Measurements from ENCODE around the gene EPB41L1. TPM values are rescaled to one million over a fixed set of nuclear protein-coding genes. Genes with fewer than 3 reads are reported as not detected.
A peak's percentile ranks its signal among the peaks of the same experiment; 100 is the strongest.

The EPB41L1 gene
- total RNA-seq, 1 experiment from 2014 or later: 38.7 TPM

DNA sequence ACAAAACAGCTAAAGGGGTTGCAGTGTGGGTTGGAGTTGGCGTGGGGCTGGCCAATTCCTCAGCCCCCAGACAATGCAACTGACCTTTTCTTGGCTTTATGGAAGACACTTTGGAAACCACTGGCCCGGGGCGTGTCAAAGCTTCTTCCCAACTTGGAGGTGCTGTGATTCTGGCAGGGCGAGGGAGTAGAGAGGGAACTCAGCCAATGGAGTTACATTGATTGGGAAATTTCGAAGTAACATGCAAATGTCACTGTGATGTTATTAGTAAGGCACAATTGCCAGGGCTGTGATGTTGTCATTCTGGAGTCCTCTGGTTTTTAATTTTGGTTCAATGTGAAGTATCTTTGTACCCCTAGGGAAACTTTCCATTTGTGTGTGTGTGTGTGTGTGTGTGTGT is 41.5 kb upstream of the EPB41L1 start (continued):
- TF ChIP-seq, protein P1, sequence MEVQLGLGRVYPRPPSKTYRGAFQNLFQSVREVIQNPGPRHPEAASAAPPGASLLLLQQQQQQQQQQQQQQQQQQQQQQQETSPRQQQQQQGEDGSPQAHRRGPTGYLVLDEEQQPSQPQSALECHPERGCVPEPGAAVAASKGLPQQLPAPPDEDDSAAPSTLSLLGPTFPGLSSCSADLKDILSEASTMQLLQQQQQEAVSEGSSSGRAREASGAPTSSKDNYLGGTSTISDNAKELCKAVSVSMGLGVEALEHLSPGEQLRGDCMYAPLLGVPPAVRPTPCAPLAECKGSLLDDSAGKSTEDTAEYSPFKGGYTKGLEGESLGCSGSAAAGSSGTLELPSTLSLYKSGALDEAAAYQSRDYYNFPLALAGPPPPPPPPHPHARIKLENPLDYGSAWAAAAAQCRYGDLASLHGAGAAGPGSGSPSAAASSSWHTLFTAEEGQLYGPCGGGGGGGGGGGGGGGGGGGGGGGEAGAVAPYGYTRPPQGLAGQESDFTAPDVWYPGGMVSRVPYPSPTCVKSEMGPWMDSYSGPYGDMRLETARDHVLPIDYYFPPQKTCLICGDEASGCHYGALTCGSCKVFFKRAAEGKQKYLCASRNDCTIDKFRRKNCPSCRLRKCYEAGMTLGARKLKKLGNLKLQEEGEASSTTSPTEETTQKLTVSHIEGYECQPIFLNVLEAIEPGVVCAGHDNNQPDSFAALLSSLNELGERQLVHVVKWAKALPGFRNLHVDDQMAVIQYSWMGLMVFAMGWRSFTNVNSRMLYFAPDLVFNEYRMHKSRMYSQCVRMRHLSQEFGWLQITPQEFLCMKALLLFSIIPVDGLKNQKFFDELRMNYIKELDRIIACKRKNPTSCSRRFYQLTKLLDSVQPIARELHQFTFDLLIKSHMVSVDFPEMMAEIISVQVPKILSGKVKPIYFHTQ (CRISPR knock-in tag; IDR thresholded peaks at IDR 0.05): no peak
- no peak for TF ChIP-seq ZNF423 (CRISPR knock-in tag; IDR thresholded peaks at IDR 0.05)

DNA sequence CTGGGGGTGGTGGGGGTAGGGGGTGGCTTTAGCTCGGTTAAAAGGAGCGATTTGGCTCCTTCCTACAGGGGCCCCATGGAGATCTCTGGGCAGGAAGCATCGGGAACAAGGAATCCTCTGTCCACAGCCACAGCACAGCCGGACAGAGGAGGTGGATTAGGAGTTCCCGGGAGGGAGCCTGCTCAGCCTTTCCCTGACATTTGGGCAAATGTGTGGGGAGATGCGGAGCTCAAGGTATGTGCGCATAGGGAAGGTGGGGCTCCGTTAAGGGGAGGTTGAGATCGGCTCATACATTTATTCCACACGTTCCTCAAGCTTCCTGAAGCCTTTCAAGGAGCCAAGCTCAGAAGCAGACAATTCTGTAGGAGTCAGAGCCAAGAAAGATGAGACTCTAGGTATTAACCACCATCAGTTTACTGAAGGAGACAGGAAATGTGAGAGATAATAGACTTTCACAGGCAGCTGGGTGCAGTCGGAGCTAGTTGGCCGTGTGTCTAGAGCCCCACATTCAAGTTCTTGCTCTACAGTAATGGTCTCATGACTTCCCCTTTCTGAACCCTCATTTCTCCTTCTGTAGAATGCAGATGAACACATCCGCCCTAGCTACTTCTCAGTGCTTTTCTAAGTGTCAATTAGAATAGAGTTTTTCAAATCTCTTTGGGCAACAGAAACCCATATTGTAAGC is 40.8 kb upstream of the EPB41L1 start:
- Mint-ChIP-seq H3K4me3 (no peak overlapping the region), H3K4me1 (peaks cover 41% of the 10 kb centered on the region), H3K9me3 (no peaks in the 10 kb centered on the region), H3K36me3 (no peaks in the 10 kb centered on the region), H3K27me3 (ENCODE audit: low read depth) (peaks cover 8% of the 10 kb centered on the region), H3K27ac (no peak overlapping the region)
- ChIA-PET POLR2A (interaction anchor here (0.6 kb wide), 1 partner anchor 104 kb away, joined by 7 read pairs; no protein-coding TSS in a partner anchor), CTCF (interaction anchor here (1.2 to 4.9 kb wide), 6 partner anchors 16 to 159 kb away, joined by 3 to 40 read pairs (median 5); partner anchors contain the start of gene SCAND1)
- ATAC-seq (peak; percentile 72), DNase-seq (ENCODE audit: low spot score) (no peak)
- TF ChIP-seq MYBL2 (CRISPR knock-in tag; IDR thresholded peaks at IDR 0.05): no peak
- TF ChIP-seq, protein P2, sequence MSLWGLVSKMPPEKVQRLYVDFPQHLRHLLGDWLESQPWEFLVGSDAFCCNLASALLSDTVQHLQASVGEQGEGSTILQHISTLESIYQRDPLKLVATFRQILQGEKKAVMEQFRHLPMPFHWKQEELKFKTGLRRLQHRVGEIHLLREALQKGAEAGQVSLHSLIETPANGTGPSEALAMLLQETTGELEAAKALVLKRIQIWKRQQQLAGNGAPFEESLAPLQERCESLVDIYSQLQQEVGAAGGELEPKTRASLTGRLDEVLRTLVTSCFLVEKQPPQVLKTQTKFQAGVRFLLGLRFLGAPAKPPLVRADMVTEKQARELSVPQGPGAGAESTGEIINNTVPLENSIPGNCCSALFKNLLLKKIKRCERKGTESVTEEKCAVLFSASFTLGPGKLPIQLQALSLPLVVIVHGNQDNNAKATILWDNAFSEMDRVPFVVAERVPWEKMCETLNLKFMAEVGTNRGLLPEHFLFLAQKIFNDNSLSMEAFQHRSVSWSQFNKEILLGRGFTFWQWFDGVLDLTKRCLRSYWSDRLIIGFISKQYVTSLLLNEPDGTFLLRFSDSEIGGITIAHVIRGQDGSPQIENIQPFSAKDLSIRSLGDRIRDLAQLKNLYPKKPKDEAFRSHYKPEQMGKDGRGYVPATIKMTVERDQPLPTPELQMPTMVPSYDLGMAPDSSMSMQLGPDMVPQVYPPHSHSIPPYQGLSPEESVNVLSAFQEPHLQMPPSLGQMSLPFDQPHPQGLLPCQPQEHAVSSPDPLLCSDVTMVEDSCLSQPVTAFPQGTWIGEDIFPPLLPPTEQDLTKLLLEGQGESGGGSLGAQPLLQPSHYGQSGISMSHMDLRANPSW (CRISPR knock-in tag; conservative IDR thresholded peaks at IDR 0.05; ENCODE audit: low read depth): no peak
- no peak for TF ChIP-seq ETV6 (CRISPR knock-in tag; IDR thresholded peaks at IDR 0.05)
- no peak for TF ChIP-seq GABPB1 (CRISPR knock-in tag; IDR thresholded peaks at IDR 0.05)
- TF ChIP-seq TEAD1 (CRISPR knock-in tag; IDR thresholded peaks at IDR 0.05): no peak
- TF ChIP-seq, protein P3, sequence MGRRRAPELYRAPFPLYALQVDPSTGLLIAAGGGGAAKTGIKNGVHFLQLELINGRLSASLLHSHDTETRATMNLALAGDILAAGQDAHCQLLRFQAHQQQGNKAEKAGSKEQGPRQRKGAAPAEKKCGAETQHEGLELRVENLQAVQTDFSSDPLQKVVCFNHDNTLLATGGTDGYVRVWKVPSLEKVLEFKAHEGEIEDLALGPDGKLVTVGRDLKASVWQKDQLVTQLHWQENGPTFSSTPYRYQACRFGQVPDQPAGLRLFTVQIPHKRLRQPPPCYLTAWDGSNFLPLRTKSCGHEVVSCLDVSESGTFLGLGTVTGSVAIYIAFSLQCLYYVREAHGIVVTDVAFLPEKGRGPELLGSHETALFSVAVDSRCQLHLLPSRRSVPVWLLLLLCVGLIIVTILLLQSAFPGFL (CRISPR knock-in tag; IDR thresholded peaks at IDR 0.05; ENCODE audit: borderline replicate concordance): no peak

DNA sequence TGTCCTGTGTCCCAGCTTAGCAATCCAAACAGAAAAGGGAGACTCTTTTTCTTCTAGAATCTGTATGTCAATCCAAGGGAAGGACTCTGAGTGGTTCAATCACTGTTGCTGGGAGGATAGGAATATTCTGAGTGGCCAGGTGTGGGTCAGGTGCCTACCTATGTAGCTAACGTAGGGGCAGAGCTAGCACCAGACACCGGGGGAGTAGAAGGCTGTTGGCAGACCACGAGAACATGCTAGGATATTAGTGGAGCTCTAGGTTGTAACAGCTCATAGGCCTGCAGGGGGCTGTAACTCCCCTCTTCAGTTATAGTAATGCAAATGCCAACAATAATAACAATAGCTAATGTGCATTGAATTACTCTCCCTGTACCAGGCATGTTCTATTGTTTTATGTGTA is 39.8 kb upstream of the EPB41L1 start:
- DNase-seq (ENCODE audit: low spot score) (no peak), ATAC-seq (peak; percentile 37)
- Mint-ChIP-seq H3K9me3 (no peaks in the 10 kb centered on the region), H3K27me3 (ENCODE audit: low read depth) (peaks cover 13% of the 10 kb centered on the region), H3K27ac (no peak overlapping the region), H3K36me3 (no peaks in the 10 kb centered on the region), H3K4me3 (no peak overlapping the region), H3K4me1 (peaks cover 38% of the 10 kb centered on the region)
- TF ChIP-seq TCF7 (CRISPR knock-in tag; IDR thresholded peaks at IDR 0.05; ENCODE audit: low read depth): no peak
- TF ChIP-seq, protein P4, sequence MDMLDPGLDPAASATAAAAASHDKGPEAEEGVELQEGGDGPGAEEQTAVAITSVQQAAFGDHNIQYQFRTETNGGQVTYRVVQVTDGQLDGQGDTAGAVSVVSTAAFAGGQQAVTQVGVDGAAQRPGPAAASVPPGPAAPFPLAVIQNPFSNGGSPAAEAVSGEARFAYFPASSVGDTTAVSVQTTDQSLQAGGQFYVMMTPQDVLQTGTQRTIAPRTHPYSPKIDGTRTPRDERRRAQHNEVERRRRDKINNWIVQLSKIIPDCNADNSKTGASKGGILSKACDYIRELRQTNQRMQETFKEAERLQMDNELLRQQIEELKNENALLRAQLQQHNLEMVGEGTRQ (CRISPR knock-in tag; IDR thresholded peaks at IDR 0.05): no peak
- no peak for TF ChIP-seq FOXJ3 (CRISPR knock-in tag; IDR thresholded peaks at IDR 0.05; ENCODE audit: borderline replicate concordance)
- TF ChIP-seq GTF2I (CRISPR knock-in tag; conservative IDR thresholded peaks at IDR 0.05): no peak
- CTCF ChIA-PET: interaction anchor here (0.9 to 4.9 kb wide), 8 partner anchors 17 to 160 kb away, joined by 3 to 40 read pairs (median 4); partner anchors contain the start of gene SCAND1
- POLR2A ChIA-PET: interaction anchor here (0.7 kb wide), 1 partner anchor 9 kb away, joined by 3 read pairs; no protein-coding TSS in a partner anchor
